Activated CD4-positive, alpha-beta T cell treated with anti-CD3 and anti-CD28 coated beads for 24 hours (primary cell): ENCODE results near the gene CRYBG3.
A peak's percentile ranks its signal among the peaks of the same experiment; 100 is the strongest.

Source experiments
- DNase-seq, 2 donors: peaks; one replicate each; pipeline ENCODE4 v3.0.0-alpha.2; 2020; ENCODE audit warnings: low read depth in 2 of 2

Gene CRYBG3

DNA sequence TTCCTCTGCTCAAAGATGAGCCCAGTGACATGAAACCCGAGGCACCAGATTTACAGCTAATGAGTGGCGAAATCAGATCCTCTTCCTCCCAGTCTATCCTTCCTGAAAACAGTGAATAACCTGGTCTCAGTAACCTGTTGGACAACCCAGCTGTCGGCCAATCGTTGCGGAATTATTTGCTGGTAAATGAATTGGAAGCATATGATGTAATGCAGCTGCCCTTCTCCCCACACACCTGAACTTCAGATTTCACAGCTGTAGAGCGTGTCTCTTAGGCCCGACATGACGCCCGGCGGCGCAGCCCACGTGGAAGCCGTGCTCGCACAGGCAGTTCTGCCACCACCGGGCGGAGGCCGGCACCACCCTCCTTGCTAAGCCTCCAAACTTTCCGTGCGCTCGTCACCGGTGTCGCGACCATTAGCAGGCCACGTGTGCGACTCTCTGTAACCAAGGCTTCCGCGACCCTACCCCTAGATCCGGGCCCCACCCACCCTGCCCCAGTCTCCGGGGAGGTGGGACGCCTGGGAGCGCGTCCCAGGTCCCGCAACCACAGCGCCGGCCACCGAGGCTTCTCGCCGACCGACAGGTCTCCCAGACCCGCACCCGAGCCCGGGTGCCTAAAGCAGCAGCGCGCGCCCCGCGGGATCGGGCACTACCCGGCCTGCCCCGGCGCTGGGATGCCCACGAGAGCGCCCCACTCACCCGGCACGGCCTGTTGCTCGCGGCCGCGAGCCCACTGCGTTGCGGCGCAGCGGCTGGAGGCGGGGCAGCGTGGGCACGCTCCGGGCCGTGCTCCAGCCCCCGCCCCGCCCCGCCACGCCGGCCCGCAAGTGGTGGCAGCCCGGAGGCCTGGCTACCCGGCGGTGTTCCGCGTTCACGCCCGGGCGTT, 150.1 kb downstream of the CRYBG3 start, which contains the start of gene RIOX2:
TSS of gene RIOX2 (minus strand) at position 753 of the 889 bp plus-strand sequence. CDS start 4,838 bp downstream, outside the sequence.
- DNase-seq, result peak; percentile 52 to 61

DNA sequence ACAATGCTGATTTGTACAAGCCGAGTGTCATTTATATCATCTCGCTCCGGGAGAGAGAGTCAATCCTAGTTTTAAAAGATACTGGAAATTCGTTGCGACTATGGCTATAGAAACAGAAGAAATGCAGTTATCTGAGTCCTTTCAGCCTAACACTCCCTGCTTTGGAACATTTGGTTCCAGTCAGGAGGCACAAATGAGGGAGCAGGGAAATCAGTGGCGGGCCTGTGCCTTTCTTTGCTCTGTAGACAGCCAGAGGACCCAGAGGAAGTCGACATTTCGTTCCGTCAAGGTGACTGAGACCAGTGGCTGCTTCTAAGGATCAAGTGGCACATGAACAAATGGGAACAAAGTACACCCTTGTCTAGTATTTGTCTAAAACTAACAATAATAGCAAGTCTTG, 151.2 kb downstream of the CRYBG3 start:
- DNase-seq, result no peak

DNA sequence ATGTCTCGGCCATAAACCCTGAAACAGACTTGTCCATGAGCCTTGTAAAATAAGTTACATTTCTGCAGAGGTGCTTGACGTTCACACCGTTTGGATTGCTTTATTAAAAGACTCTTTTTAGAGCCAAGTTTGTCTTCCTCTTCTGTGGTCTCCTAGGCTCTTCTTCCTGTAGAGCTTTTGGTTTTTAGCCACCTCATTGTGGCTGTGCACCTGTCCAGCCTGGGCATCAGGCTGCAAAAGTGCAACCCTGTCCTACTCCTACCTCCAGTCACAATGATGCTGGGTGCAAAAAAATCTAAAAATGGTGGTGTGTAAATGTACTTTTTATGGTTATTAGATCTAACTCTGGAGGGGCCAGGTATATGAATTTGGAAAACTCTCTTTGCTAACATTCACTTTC, 153.2 kb downstream of the CRYBG3 start:
- DNase-seq, result no peak

DNA sequence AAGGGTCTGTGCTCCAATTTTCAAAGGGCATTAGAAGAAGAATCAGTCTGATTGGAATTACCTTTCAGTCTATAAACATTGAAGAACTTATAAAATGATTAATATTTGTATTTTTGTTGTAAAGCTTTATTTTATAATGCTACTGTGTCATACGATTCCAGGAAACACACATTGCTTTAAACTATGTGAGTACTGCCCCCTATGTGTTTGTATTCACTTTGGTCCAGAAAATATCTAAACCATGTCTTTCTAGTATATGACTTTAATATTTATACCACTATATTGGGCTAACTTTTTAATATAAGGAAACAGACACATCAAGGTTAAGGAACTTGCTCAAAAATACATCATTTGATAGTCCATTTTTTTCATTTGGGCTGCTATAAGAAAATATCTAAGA, 153.7 kb downstream of the CRYBG3 start:
- DNase-seq, result no peak

DNA sequence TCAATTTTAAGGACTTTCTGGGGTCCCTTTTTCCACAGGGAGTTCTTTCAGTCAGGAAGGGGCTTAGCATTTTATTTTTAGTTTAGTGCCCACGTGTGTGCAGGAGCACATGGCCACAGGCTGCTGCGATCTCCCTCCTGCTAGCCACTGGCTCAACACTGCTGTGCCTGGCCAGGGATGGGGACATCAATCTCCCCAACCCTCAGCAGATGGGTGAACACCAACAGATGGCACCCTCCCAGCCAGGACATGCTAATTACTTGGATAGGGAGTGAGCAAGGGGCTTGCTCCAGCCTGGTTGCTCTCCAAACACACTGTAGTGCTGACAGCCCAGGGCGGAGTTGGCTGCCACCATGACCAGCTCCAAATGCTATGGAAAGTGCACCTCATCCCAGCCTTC, 157.8 kb downstream of the CRYBG3 start:
- no peak for DNase-seq

DNA sequence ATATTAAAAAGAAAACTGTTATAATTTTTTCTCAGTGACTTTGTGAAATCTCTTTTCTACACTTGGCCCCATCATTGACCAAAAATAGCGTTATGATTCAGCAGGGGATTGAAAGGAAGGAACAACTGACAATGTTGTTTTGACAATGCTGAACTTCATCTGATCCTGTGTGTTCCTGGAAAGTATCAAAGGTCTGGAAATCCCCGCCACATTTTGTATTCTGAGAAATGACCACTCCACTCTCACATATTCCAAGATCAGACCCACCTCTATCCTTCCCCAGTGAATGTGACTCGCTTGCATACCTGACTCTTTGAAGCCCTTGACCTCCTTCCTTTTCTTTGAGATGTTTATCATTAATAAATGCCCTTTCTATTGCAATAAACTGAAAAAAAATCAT, 160.1 kb downstream of the CRYBG3 start:
- no peak for DNase-seq

DNA sequence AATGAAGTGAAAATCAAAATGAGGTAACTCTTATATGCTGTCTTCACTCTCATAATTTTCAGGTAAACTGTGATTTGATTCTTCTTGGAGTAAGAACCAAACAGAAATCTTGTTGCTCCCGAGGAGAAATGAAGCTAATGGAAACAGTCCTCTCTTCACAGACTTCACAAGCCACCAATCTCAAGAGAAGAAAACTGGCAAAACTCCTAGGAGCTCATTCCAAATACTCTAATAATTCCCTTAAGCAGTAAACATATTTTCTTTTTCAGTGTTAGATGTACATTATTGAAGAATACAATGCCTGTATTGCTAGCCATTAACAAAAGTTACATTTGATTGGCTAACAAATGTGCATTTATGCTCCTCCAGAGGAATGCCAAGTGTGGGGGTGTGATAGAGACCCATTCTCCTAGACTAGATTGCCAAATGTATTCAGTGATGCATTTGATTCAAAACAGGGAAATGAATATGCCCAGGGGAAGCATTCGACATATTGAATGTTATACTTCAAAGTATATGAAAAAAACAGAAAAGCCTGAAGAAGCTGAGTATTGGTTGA, 162.2 kb downstream of the CRYBG3 start:
- DNase-seq, result no peak

DNA sequence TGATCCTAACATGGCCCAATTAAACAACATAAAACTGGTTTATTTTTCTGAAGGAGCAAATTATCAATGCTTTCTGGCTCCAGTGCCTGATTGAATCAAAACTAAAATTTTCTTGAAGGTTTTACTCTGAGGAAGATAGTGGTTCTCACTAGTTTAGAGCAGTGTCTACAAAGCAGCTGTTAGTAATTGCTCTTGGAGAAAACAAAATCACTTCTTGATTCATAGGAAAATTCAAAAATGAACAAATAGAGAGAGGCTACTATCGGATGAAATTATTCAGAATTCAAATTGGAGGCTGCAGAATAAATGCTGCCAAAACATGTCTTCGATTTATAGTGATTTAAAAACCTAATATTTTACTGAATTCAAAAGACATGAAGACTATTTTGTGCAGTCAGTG, 165.5 kb downstream of the CRYBG3 start:
- DNase-seq, result no peak

DNA sequence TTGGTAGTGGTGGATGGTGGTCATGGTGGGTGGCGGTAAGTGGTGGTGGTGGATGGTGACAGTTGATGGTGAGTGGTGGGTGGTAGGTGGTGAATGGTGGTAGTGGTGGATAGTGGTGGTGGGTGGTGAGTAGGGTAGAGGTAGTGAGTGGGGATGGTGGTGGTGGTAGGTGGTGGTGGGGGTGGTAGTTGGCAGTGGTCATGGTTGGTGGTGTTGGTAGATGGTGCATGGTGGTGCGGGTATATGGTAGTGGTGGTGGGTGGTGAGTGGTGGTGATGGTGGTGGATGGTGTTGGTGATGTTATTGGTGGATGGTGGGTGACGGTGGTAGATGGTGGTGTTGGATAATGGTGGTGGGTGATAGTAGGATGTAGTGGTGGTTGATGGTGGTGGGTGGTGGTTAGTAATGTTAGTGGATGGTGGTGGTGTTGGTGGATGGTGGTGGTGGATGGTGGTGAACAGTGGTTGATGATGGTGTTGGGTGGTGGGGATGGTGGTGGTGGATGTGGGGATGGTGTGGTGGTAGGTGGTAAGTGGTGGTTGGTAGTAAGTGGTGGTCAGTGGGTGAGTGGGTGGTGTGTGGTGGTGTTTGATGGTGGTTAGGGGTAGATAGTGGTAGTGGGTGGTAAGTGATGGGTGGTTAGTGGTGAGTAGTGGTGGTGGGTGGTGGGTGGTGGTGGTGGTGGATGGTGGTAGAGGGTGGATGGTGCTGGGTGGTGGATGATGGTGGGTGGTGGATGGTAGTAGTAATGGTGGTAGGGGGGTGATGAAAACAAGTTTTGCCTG, 167.2 kb downstream of the CRYBG3 start:
- no peak for DNase-seq

DNA sequence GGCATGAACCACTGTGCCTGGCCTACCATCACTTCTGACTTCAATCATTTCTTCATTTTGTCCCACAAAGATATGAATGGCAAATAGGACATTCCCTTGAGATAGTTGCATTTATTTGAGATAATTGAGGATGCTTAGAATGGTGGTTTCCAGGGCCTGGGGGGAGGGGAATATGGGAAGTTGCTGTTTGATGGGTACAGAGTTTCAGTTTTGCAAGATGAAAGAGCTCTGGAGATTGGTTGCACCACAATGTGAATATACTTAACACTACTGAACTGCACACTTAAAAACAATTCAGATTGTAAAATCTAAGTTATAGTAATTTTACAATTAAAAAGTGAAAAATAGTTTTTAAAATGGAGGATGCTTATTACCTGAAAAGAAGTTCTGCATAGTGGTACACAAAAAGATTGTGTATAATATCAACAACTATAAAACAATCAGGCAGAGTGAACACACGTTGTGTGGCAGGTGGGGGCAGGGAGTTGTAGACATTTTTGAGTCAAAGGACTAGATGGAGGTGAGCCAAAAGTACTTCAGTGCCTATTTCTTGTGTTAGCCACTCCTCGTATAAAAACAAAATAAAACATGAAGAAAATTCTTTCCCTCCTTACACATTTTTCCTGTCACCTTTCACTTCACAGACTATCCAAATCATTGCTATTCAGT, 168.9 kb downstream of the CRYBG3 start:
- DNase-seq, result no peak

DNA sequence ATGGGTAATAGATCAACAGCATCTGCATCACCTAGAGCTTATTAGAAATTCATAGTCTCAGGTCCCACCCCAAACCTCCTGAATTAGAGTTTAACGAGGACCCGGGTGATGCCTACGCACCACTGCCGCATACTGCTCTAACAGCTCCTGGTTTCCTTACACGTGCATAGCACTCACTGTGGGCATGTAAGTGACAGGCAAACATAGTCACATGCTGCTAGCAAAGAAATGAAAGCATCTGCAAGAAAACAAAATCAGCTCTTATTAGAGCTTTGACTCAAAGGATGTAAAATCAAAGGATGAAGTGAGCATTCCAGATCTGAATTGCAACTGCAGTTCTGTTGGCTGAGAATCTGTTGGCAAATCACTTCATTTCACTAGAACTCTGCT, 169.5 kb downstream of the CRYBG3 start:
- no peak for DNase-seq

DNA sequence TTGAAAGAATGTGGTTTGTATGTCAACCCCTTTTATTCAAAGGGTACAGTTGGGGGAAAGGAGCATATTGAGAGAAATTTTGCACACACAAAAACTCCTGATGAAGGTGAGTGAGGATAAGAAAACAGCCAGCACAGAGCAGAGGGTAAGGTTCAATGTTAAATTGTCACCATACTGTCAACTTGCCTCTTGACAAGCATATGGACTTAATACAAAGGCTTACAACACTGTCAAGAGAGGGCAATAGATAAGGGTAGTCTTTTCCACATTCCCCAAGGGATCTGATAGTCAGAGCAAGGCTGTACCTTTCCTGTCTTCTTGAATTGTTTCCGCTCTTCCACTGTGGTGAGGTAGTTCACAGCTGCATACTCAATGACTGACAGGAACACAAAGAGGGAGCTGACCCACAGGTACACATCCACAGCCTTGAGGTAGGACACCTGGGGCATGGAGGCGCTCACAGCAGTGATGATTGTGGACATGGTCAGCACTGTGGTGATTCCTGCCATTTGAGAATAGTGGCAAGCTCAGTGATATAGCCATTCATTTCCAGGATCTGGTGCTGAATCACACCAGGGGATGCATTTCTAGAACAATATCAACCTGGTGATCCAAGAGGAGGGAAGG, 170.8 kb downstream of the CRYBG3 start:
- DNase-seq, result no peak

DNA sequence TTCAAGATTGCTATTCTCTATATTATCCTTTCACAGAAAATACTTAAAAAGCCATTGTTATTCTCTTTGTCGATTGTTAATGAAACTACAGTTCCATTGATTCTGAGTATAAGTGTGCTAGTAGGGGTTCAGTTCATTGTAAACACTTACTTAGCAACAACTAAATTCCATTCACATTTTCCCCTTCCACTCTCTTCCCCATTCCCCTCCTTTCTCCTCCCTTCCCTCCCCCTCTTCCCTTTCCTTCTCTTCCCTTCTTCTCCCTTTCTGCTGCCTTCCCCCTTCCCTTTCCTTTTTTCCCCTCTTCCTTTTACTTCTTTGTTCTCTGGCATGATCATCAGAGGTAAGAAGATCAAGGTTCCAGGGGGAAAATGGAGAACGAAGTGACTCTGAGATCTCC, 171.7 kb downstream of the CRYBG3 start:
- DNase-seq, result no peak

DNA sequence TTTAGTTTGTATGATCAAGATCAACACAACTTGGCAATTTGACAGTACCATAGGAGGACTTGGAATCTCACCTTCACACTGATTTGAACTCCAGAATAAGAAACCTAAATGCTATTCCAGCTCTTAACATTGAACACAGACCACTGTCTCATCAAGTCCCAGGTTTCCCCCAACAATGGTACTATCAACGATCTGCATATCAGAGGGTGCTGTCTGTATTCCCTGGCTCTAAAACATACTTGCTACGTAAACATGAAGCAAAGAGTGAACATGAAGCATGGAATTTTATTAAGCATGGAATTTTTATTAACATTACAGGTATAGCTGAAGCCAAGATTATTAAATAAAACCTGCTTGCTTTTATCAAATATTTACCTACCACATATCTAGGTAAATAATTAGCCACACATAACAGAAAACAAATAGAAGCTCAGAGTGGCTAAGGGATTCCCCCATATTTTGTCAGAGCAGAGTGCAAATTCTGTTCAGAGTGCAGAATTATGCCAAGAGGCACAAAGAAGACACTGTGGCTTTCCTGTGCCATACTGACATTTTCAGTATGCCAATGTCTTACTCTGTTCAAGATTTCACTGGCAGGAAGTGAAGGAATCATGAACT, 172.6 kb downstream of the CRYBG3 start:
- no peak for DNase-seq
